Left ventricle myocardium inferior (tissue), 1 donor: ENCODE measurements around the gene POLA1. TPM values are rescaled to one million over a fixed set of nuclear protein-coding genes. Genes with fewer than 3 reads are reported as not detected.

ENCODE experiments used
- DNase-seq: peaks from one replicate; pipeline ENCODE4 v3.0.0-alpha.2; 2020
- H3K27ac ChIP-seq: fragments of 200-600 bp; replicated peaks from 2 replicates; pipeline ENCODE4 v1.8.0; 2021
- H3K27me3 ChIP-seq: fragments of 200-600 bp; 2 replicates; pipeline ENCODE4 v1.8.0; 2021; ENCODE audit warnings: low read depth
- H3K36me3 ChIP-seq: fragments of 200-600 bp; 2 replicates; pipeline ENCODE4 v1.8.0; 2021
- H3K4me1 ChIP-seq: fragments of 200-600 bp; 2 replicates; pipeline ENCODE4 v1.8.0; 2021
- H3K4me3 ChIP-seq: fragments of 200-600 bp; 2 replicates; pipeline ENCODE4 v1.8.0; 2021; ENCODE audit warnings: mild to moderate bottlenecking, moderate library complexity
- H3K9me3 ChIP-seq: fragments of 200-600 bp; replicated peaks from 2 replicates; pipeline ENCODE4 v1.8.0; 2021
- CTCF ChIP-seq: fragments of 200-600 bp; IDR thresholded peaks from 2 replicates; pipeline ENCODE4 v1.8.0; 2021; ENCODE audit warnings: antibody characterized with exemption, mild to moderate bottlenecking, borderline replicate concordance
- intact Hi-C: fragments of 100-400 bp; cut with micrococcal nuclease; formaldehyde crosslinking; loops from one replicate; pipeline ENCODE4 v1.11.0; 2022
- total RNA-seq: library from RNA; stranded (reverse); fragmentation: NEBNext Ultra II Directional; extraction: Animal tissue kit (Norgen Biotek cat#: 25700); gene quantifications from one replicate; pipeline ENCODE4 v1.2.1, GENCODE V29; 2021
- donor health status: DM: no; HTN: yes; CAD: no; lungs with severe emphysema.

POLA1 gene
- total RNA-seq, 1 donor from 2014 or later, result 7.3 TPM

- peaks cover 35% of the 10 kb centered on the region for H3K27me3 ChIP-seq
- H3K36me3 ChIP-seq, result no peaks in the 10 kb centered on the region
- no peaks in the 10 kb centered on the region for H3K4me1 ChIP-seq
- H3K9me3 ChIP-seq, result no peaks in the 10 kb centered on the region
- H3K4me3 ChIP-seq, result no peak overlapping the region
- no peak overlapping the region for H3K27ac ChIP-seq
- intact Hi-C loops, result no loop called here
- no peak for TF ChIP-seq CTCF
- DNase-seq, result no peak
Observed at GRCh38 chrX:25029288-25029825, 335.6 kb downstream of the POLA1 start.

- DNase-seq, result no peak
- H3K4me1 ChIP-seq, result no peaks in the 10 kb centered on the region
- H3K9me3 ChIP-seq, result no peaks in the 10 kb centered on the region
- TF ChIP-seq CTCF, result no peak
- H3K27ac ChIP-seq, result no peak overlapping the region
- intact Hi-C loops, result no loop called here
- H3K4me3 ChIP-seq, result no peak overlapping the region
- no peaks in the 10 kb centered on the region for H3K27me3 ChIP-seq
- H3K36me3 ChIP-seq, result no peaks in the 10 kb centered on the region
Observed at GRCh38 chrX:25034889-25035288, 341.2 kb downstream of the POLA1 start.

- Histone ChIP-seq H3K36me3 (no peaks in the 10 kb centered on the region), H3K27ac (no peak overlapping the region), H3K27me3 (no peaks in the 10 kb centered on the region), H3K9me3 (no peaks in the 10 kb centered on the region), H3K4me1 (no peaks in the 10 kb centered on the region), H3K4me3 (no peak overlapping the region)
- TF ChIP-seq CTCF, result no peak
- intact Hi-C loops, result no loop called here
- DNase-seq, result no peak
Observed at GRCh38 chrX:25039036-25039435, 345.3 kb downstream of the POLA1 start.

- Histone ChIP-seq H3K27ac (no peak overlapping the region), H3K36me3 (no peaks in the 10 kb centered on the region), H3K9me3 (no peaks in the 10 kb centered on the region), H3K4me3 (no peak overlapping the region), H3K27me3 (no peaks in the 10 kb centered on the region), H3K4me1 (no peaks in the 10 kb centered on the region)
- no peak for TF ChIP-seq CTCF
- DNase-seq, result no peak
- intact Hi-C loops, result no loop called here
Observed at GRCh38 chrX:25043192-25043591, 349.5 kb downstream of the POLA1 start.

Other genes with a start within 250 kb of the POLA1 start
- gene PDK3, start 228.6 kb upstream of the POLA1 start, total RNA-seq, result 10.7 TPM
- gene PCYT1B, start 46.6 kb upstream of the POLA1 start, total RNA-seq, result 0.36 TPM